HG03196 (cell line): ENCODE measurements around the gene ADAM12.

Source experiments
- ATAC-seq: cut with Tn5 transposase; IDR thresholded peaks from one replicate; pipeline ENCODE4 v1.9.1; 2021; ENCODE audit not compliant: unreplicated experiment

The ADAM12 gene

DNA sequence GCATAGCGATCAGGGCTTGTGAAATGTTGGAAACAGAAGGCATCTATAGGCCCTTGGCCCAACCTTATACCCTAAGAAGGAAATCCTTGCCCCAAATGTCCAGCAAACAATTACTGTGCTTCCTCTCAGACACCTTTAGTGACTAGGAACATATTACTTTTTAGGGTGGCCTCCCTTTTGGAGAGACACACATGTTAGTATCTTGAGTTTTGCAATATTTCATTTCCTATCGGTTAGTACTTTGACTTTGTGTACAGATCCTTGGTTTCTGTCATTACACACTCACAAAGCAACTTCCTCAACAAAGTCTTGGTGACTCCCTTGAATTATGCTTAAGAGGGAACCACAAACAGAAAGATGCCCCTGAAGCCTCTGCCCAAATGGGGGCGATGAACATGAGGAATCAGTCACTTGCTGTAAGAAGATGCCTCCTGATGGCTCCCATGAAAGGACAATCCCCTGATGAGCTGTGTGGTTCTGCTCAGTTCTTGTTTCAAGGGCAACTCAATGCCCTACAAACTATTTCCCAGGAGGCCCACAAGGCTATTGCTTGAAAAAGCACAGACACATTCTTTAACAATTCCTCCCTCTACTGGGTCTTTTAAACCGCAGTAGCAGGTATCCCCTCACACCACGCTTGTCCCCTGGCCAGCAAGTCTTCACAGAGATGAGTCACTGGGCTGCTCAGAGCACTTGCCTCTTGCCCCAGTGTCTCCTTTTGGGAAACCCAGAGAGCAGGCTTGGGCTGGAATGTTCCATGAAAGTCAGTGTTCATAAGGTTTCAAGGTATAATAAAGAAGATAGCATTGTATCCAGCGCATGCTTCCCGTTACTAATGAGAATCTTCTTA, 295.7 kb downstream of the ADAM12 start:
- no peak for ATAC-seq

DNA sequence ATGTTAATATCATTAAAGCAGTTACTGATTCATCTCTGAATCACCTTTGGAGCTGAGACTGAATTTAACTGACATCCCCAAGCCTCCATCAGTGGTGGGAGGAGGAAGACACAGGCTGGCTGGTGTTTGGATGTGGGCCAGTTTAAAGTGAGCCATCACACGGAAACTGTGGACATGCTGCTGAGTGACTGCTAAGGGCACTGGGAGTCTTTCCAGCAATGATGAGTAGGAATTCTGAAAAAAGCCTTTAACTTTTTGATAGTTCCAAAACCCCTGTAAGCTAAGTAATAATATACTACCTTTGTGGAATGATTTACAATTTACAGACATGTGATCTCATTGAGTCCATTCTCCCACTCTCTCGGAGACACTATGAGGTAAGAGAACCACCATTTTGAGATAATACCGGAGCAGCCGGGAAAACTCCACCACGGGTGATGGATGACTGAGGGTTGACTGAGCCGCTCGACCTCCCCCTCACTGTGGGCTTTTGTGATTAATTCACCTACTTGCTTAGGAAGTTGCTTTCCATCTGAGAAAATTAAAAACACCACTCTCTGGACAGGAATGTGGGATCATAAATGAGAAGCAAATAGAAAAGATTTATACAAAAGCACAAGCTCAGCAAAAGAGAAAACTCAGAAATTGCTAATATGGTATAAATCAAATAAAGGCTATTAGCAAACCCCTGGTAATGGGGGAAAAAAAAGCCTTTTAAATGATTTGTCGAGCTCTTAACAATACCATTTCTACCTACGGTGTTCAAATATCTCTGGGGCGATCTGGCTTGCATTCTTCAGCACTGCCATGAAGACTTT, 297.2 kb downstream of the ADAM12 start:
- no peak for ATAC-seq

DNA sequence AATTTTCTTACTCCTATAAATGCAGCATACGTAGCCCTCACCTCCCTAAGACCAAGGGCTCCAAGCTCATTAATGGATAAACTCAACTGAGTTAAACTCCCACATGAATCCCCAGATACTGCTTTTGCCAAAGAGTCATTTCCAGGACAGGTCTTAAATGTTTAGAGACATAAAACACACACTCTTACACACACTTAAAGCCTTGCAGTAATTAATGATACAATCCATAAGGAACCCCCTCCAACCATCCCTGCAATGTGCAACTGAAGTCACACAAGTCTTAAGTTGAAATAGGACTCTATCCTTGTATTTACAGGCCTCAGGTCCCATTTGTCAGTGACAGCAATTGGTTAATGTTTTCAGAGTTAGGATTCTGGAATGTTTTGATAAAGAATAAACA, 297.8 kb downstream of the ADAM12 start:
- no peak for ATAC-seq

- ATAC-seq: no peak
Observed at GRCh38 chr10:126087796-126088505, 300.3 kb downstream of the ADAM12 start.

DNA sequence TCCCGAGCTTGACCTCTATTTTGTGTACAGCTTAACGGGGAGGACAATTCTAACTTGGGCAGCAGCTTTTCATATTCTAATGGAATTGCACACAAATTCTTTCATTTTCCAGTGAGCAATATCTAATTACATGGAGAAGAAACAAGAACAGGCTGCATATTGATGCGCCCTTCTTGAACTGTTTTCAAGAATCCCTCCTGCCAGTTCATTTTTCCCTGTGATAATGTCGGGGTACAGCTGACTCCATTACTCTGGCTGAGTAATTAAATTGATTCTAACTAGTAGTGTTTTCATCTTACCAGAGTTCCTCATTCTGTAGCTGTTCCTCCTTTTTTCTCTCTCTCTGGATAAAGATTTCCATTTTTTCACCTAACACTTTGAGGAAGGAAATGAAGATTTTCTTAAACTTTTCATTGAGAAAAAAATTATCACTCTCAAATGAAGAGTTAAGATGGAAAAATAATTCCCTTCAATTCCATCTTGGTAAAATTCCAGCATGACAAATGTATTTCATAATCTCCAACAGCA, 301.1 kb downstream of the ADAM12 start:
- ATAC-seq: no peak

GRCh38 chr10:126085806-126086205, 302.5 kb downstream of the ADAM12 start:
- ATAC-seq: no peak

GRCh38 chr10:126084369-126084768, 303.9 kb downstream of the ADAM12 start:
- ATAC-seq: no peak

DNA sequence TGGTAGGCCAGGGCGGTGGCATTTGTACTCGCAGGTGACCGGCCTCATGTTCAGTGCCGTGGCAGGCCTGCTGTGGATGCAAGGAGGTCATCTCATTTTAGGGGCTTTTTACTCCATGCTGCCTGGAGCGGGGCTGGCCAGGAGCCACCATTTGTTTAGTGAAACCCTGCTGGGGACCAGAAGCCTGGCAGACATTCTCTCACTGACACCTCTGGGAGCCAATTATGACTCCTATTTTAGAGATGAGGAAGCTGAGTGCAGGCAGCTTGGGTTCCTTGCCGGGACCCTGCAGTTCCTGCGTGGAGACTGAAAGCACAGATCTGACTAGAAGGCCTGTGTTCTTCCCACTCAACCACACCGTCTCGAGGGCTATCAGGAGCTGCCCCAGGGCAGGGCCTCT, 305.3 kb downstream of the ADAM12 start:
- ATAC-seq: no peak

DNA sequence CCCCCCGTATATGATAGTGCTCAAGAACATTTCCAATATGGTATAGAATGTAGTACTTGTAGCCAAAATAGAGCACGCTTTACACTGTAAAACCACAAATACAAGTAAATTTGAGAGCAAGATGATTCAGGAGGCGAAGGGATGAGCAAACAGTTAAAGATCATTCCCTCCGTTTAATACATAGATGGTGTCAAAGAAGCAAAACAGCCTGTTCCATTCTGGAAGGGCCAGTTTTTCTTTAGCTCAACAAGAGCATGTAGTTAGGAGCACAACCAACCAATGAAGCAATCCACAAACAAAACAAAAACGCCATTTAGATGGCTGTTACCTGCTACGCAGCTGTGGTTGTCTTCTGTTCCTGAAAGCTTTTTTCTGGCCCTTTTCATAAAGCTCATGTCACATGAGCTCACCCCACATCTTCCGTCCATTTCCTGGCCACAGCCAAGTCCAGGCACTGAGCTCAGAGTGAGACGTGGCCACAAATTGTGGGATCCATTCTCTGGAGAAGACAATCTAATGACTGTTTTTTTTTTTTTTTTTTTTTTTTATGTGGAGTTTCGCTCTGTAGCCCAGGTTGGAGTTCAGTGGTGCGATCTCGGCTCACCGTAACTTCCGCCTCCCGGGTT, 306.3 kb downstream of the ADAM12 start:
- ATAC-seq: no peak

DNA sequence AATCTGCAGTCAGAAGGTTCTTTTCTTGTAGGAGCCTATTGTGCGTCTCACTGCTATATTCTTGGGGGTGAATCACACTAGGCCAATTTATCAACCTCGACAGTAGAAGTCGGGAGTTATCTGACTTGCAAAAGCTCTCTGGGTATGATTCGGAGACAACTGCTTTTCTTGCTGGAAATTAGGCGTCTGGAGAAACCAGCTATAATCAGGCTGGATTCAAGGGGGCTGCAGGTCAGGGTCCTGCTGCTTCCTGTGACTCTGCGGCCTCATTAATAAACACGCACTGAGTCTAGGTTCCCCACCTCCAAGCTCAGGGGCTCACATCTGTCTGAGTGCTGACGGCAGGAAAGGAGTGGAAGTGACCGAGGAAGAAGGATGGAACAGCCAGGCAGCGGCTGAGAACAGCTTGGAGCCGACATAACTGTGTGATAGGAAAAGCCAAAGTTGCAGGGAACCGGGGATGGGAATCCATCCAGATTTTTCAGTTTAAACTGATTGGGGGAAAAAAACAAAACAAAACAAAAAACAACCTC, 307.3 kb downstream of the ADAM12 start:
- no peak for ATAC-seq

DNA sequence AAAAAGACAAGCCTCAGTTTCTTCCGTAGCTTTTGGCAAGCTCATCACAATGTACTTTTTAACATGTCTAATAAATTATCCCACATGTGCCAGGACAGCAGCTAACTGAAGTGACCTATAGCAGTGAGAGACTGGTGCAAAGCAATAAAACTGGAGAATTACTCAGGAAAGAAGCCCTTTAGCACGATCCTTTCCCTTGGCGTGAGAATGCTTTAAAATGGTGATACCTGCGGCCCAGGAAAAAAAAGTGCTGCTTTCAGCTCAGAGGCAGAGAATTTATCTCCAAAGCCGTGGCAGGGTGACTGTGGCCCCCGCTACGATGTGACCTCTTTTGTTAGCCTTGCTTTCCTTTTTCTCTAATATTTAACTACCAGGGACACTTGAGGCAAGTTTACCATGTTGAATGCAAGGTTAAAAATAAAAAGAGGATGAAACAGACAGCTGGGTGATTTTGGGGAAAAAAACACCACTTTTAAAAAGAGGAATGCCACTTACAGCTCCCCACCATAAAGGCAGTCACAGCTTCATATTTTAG, 307.9 kb downstream of the ADAM12 start:
- ATAC-seq: no peak

- ATAC-seq: no peak
Observed at GRCh38 chr10:126075009-126075408, 313.3 kb downstream of the ADAM12 start.

DNA sequence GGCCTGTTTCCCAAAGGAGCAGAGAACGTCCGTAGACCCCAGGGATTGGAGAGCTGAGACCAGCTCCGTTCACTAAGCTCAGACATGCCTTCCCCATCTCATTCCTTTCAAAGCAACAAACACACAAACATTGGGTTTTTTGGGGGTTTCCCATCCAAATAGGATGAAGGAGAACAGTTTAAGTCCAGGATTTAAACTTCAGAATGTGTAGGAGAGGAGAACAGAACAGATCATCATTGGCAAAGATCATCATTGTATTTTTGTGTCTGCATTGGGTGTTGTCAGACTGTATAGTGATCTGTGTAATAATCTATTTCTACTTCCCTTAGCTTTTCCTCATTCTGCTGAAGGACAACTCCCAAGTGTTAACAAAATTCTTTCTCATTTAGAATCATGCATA, 314.0 kb downstream of the ADAM12 start:
- ATAC-seq: no peak

DNA sequence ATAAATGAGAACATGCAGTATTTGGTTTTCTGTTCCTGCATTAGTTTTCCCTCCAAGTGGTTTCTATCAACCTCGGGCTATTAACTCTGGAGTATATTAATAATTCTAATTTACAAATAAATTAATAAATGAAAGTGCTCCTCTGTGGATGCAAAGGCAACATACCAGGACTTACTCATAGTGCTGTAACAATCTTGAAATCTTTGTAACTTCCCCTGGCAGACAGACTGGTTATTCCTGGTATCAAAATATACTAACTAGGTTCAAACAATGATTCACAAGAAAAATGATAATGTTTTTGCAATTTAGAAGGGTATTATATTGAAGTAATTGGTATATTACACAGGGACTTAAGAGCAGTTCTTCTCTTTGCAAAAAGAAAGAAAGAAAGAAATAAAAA, 314.7 kb downstream of the ADAM12 start:
- ATAC-seq: no peak

- ATAC-seq: no peak
Observed at GRCh38 chr10:126072622-126073021, 315.7 kb downstream of the ADAM12 start.

DNA sequence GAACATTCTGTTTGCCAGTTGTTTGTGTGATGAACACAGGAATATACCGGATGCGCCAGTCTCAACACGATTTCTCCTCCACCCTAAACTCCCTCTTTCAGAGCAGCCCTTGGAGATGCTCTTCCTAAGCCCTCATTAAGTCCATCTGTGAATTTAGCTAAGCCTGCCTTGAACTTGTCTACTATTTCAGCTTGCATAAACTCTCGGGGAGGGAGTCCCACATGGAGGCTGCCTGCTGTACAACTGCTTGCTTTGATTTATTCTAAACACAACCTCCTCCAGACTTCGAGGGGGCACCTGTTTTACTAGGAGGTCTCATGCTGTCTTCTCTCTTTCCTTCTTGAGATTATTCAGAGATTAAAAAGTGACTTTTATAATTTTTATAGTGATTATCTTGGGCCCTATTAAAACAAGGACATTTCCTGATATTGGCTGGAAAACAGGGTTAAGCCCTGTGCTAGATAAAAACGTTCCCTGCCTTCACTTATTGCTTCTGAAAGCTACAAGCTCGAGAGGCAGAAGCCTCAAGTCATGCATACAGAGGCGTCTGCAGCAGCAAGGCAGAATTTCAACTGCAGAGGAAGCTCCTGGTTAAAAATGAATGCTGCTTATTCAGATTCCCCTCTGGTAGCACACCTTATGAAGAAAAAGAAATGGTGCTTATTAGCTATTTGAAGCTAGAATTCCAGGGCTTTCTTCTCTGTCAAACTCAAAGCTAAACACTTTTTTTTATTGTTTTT, 317.6 kb downstream of the ADAM12 start:
- ATAC-seq: no peak

GRCh38 chr10:126068322-126068721, 320.0 kb downstream of the ADAM12 start:
- ATAC-seq: no peak

- ATAC-seq: no peak
Observed at GRCh38 chr10:126066456-126066855, 321.8 kb downstream of the ADAM12 start.

GRCh38 chr10:126065751-126066377, 322.4 kb downstream of the ADAM12 start:
- no peak for ATAC-seq
